ENCODE data around the gene FRMD5. TPM values are rescaled to one million over a fixed set of nuclear protein-coding genes. Genes with fewer than 3 reads are reported as not detected.
A peak's percentile ranks its signal among the peaks of the same experiment; 100 is the strongest.

Gene FRMD5
- total RNA-seq, 1 experiment from 2014 or later: 3.9 TPM

- no peaks in the 10 kb centered on the region for H3K4me1 ChIP-seq (ENCODE audit: insufficient read depth, low read length)
- H3K9me3 Mint-ChIP-seq: no peaks in the 10 kb centered on the region
- H3K79me2 ChIP-seq (ENCODE audit: insufficient read depth, low read length): 0 out of 2 replicates have a peak, but pooled peaks cover 2% of the 10 kb centered on the region
These were observed 58.0 kb downstream of the FRMD5 start for GRCh38 chr15:44136991-44137477.

More at GRCh38 chr15:44136991-44137477, 58.0 kb downstream of the FRMD5 start:
- no peaks in the 10 kb centered on the region for H3K79me1 ChIP-seq (ENCODE audit: insufficient read depth, low read depth, low read length, poor library complexity, severe bottlenecking)
- H2AK5ac ChIP-seq (ENCODE audit: insufficient read length, low read length): no peak overlapping the region
- no peaks in the 10 kb centered on the region for H3K23me2 ChIP-seq (ENCODE audit: insufficient read length, low read depth, low read length, poor library complexity, severe bottlenecking)
- no peak overlapping the region for H2BK5ac ChIP-seq (ENCODE audit: insufficient read length, low read length)
- H2AFZ ChIP-seq (ENCODE audit: low read length): no peak overlapping the region
- H3K23ac ChIP-seq (ENCODE audit: insufficient read length, low read depth, low read length): no peak overlapping the region
- H4K91ac ChIP-seq (ENCODE audit: insufficient read length, low read depth, low read length): no peak overlapping the region
- Mint-ChIP-seq H3K4me1 (peaks cover 2 to 3% of the 10 kb centered on the region in 2 experiments; a peak in 1 of 4 replicates), H3K4me3 (no peak overlapping the region), H3K27ac (peak overlapping the region in 1 of 3 experiments; percentile 19; a peak in 1 of 7 replicates), H3K36me3 (ENCODE audit: insufficient read depth in 1 of 3, low read depth in 3 of 3) (no peaks in the 10 kb centered on the region), H3K27me3 (ENCODE audit: low read depth) (no peaks in the 10 kb centered on the region)
- no peak overlapping the region for H2BK20ac ChIP-seq (ENCODE audit: low read depth, low read length, poor library complexity, severe bottlenecking)
- no peak overlapping the region for H2BK120ac ChIP-seq (ENCODE audit: low read depth, low read length, poor library complexity, severe bottlenecking)
- no peak overlapping the region for H3K14ac ChIP-seq (ENCODE audit: insufficient read depth, low read length)
- H3K27me3 ChIP-seq (ENCODE audit: insufficient read depth, low read length): no peaks in the 10 kb centered on the region
- no peak overlapping the region for H3K56ac ChIP-seq (ENCODE audit: insufficient read length, low read depth, low read length)
- no peaks in the 10 kb centered on the region for H4K20me1 ChIP-seq (ENCODE audit: control insufficient read depth, insufficient read depth, insufficient read length)
- no peak overlapping the region for H2BK12ac ChIP-seq (ENCODE audit: insufficient read length, low read depth, low read length)
- DNase-seq: no peak
- no peak overlapping the region for H3K4ac ChIP-seq (ENCODE audit: low read depth, low read length)
- H3K4me2 ChIP-seq (ENCODE audit: insufficient read depth, insufficient read length, low read length): no peak overlapping the region
- H3K27ac ChIP-seq (ENCODE audit: insufficient read length, low read depth, low read length): no peak overlapping the region
- H3K9me3 ChIP-seq (ENCODE audit: control insufficient read depth, low read depth, low read length): no peaks in the 10 kb centered on the region
- H3T11ph ChIP-seq (ENCODE audit: low read length): no peak overlapping the region
- TF ChIP-seq, protein P1, sequence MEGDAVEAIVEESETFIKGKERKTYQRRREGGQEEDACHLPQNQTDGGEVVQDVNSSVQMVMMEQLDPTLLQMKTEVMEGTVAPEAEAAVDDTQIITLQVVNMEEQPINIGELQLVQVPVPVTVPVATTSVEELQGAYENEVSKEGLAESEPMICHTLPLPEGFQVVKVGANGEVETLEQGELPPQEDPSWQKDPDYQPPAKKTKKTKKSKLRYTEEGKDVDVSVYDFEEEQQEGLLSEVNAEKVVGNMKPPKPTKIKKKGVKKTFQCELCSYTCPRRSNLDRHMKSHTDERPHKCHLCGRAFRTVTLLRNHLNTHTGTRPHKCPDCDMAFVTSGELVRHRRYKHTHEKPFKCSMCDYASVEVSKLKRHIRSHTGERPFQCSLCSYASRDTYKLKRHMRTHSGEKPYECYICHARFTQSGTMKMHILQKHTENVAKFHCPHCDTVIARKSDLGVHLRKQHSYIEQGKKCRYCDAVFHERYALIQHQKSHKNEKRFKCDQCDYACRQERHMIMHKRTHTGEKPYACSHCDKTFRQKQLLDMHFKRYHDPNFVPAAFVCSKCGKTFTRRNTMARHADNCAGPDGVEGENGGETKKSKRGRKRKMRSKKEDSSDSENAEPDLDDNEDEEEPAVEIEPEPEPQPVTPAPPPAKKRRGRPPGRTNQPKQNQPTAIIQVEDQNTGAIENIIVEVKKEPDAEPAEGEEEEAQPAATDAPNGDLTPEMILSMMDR (conservative IDR thresholded peaks at IDR 0.05): no peak
- H3K18ac ChIP-seq (ENCODE audit: insufficient read length, low read depth, low read length): no peak overlapping the region
- H2BK15ac ChIP-seq (ENCODE audit: low read depth, low read length): no peak overlapping the region
- H4K8ac ChIP-seq (replicated peaks; ENCODE audit: insufficient read length, low read depth, low read length): no peak overlapping the region
- no CpG with 5 or more reads among the region's 3 CpGs for WGBS (ENCODE audit: extremely low coverage, insufficient read length, low lambda C conversion rate)
- no peak overlapping the region for H3K9ac ChIP-seq (ENCODE audit: extremely low read depth, insufficient read length, low read length)
- H4K5ac ChIP-seq (ENCODE audit: insufficient read length, low read depth, low read length): no peak overlapping the region
